Mesothelial cell of epicardium (in vitro differentiated cells): Measurements from ENCODE around the gene RNU11. TPM values are rescaled to one million over a fixed set of nuclear protein-coding genes. Genes with fewer than 3 reads are reported as not detected.
A peak's percentile ranks its signal among the peaks of the same experiment; 100 is the strongest.

Source experiments
- DNase-seq, 2 experiments: peaks; one replicate each; pipeline ENCODE4 v3.0.0; 2021; ENCODE audit warnings: low spot score in 2 of 2; ENCODE audit not compliant: unreplicated experiment in 2 of 2
- H3K27ac Mint-ChIP-seq: 2 replicates; pipeline ENCODE4 v1.8.0; 2021; ENCODE audit warnings: mixed read lengths
- H3K27me3 Mint-ChIP-seq: 2 replicates; pipeline ENCODE4 v1.8.0; 2021; ENCODE audit warnings: low read depth, mixed read lengths
- H3K36me3 Mint-ChIP-seq: 2 replicates; pipeline ENCODE4 v1.8.0; 2021; ENCODE audit warnings: mixed read lengths
- H3K4me1 Mint-ChIP-seq: 2 replicates; pipeline ENCODE4 v1.8.0; 2021; ENCODE audit warnings: mixed read lengths
- H3K4me3 Mint-ChIP-seq: 2 replicates; pipeline ENCODE4 v1.8.0; 2021; ENCODE audit warnings: mild to moderate bottlenecking, moderate library complexity, mixed read lengths
- H3K9me3 Mint-ChIP-seq: 2 replicates; pipeline ENCODE4 v1.8.0; 2021; ENCODE audit warnings: mixed read lengths
- total RNA-seq: library from RNA; stranded (reverse); gene quantifications from 3 replicates; pipeline ENCODE4 v1.2.1, GENCODE V29; 2021
- TF ChIP-seq, protein P1 (sequence below): fragments of 200-600 bp; sonication (generic); IDR thresholded peaks from one replicate; pipeline ENCODE4 v1.5.0; 2021; ENCODE audit warnings: antibody characterized with exemption; ENCODE audit not compliant: unreplicated experiment

RNU11 gene
- total RNA-seq, 1 donor from 2014 or later, result not detected

DNA sequence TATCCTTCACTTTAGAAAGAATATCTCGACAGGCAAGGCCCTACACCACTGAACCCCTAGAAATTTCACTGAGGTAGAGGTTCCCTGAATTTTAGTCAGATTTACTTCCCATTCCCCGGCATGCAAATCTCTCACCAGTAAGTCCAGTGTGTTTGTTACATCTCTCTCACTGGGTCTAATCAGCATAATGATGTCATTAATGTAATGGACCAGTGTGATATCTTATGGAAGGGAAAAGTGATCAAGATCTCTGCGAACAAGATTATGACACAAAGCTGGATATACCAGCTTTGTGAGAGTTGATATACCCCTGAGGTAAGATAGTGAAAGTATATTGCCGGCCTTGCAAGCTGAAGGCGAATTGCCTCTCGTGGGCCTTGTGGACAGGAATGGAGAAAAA lies 7.9 kb downstream of the RNU11 start:
- H3K4me3 Mint-ChIP-seq, result no peak overlapping the region
- no peaks in the 10 kb centered on the region for H3K4me1 Mint-ChIP-seq
- no peaks in the 10 kb centered on the region for H3K27me3 Mint-ChIP-seq
- DNase-seq, result no peak
- no peak overlapping the region for H3K27ac Mint-ChIP-seq
- H3K9me3 Mint-ChIP-seq, result no peaks in the 10 kb centered on the region
- TF ChIP-seq, protein P1, sequence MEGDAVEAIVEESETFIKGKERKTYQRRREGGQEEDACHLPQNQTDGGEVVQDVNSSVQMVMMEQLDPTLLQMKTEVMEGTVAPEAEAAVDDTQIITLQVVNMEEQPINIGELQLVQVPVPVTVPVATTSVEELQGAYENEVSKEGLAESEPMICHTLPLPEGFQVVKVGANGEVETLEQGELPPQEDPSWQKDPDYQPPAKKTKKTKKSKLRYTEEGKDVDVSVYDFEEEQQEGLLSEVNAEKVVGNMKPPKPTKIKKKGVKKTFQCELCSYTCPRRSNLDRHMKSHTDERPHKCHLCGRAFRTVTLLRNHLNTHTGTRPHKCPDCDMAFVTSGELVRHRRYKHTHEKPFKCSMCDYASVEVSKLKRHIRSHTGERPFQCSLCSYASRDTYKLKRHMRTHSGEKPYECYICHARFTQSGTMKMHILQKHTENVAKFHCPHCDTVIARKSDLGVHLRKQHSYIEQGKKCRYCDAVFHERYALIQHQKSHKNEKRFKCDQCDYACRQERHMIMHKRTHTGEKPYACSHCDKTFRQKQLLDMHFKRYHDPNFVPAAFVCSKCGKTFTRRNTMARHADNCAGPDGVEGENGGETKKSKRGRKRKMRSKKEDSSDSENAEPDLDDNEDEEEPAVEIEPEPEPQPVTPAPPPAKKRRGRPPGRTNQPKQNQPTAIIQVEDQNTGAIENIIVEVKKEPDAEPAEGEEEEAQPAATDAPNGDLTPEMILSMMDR, result no peak
- no peaks in the 10 kb centered on the region for H3K36me3 Mint-ChIP-seq

DNA sequence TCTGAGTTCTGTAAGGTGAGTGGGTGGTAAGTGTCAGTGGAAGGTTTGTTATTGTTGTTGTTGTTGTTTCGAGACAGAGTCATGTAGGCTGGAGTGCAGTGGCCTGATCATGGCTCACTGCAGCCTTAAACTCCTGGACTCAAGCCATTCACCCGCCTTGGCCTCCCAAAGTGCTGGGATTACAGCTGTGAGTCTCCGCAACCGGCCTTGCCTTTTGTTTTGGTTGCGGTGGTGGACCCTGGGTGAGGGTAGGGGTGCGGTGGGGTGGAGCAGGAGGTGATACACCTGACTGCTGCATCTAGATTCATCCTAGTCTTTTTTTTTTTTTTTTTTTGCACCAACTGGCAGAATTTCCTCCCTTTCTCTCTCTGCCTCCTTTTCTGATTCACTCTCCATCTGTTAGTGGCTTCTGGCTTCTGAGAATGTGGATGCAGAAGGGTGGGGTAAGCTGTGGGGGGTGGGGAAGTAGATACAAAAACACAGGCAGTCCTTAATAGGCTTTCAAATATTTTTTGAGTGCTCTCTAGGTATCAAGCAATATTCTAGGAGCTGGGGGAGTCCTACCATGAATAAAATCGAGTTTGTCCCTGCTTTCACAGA lies 15.6 kb downstream of the RNU11 start:
- Mint-ChIP-seq H3K4me3 (no peak overlapping the region), H3K9me3 (no peaks in the 10 kb centered on the region), H3K27me3 (no peaks in the 10 kb centered on the region), H3K27ac (no peak overlapping the region), H3K4me1 (peaks cover 6% of the 10 kb centered on the region), H3K36me3 (no peaks in the 10 kb centered on the region)
- TF ChIP-seq, protein P1, result no peak
- no peak for DNase-seq

DNA sequence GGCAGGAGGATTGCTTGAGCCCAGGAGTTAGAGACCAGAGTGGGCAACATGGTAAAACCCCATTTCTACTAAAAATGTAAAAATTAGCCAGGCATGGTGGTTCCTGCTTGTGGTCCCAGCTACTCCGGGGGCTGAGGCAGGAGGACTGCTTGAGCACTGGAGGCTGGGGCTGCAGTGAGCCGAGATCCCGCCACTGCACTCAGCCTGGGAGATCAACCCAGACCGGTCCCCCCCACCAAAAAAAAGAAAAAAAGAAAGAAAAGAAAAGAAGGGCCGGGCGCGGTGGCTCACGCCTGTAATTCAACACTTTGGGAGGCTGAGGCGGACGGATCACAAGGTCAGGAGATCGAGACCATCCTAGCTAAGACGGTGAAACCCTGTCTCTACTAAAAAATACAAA lies 18.4 kb downstream of the RNU11 start:
- H3K4me3 Mint-ChIP-seq, result peak overlapping the region; percentile 34
- H3K27ac Mint-ChIP-seq, result peak overlapping the region; percentile 59

DNA sequence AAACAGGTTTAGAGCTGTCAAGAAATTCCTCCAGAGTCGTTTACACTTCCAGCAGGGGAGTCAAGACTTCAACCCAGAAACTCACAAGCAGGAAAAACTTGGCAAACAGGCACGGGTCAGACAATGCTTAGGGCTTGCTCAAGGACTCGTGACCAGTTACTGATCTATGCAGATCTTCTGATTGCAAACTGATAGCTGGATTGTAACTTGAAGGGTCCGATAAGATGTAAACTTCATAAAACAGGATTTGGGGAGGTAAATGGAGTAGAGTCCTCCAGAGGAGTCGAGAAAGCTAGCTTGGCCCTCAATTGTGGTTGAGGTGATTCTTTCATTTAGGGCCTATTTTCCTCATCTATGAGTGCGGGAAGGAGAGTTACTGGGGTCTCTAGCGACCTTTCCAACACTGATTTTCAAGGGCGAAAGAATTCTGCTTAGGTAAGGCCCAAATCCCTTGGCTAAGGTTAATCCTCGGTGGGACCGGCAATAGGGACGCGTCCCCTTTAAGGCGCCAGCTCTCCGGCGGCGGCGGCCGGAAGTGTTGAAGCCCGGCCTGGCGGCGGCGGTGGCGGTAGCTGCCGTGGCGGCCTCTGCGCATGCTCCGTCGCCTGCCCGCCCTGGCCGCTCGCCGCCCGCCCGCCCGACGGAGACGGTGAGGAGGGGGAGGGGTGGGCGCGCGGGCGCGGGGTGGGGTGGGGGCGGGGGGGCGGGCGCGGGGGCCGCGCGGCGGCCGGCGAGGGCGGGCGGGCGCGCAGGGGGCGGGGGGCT lies 20.0 kb downstream of the RNU11 start, which contains the start of gene GMEB1:
Gene GMEB1, plus strand, starts transcription at position 594 of the 765 bp plus-strand sequence. CDS start 14,829 bp downstream, outside the sequence.
- Mint-ChIP-seq H3K9me3 (no peaks in the 10 kb centered on the region), H3K27me3 (no peaks in the 10 kb centered on the region), H3K4me1 (peaks cover 11% of the 10 kb centered on the region), H3K36me3 (no peaks in the 10 kb centered on the region), H3K27ac (peak within 1 kb of the TSS; percentile 100), H3K4me3 (peak within 1 kb of the TSS; percentile 84)
- peak; percentile 86 for DNase-seq
- TF ChIP-seq, protein P1, result no peak

More for the DNA sequence above, 18.4 kb downstream of the RNU11 start:
- Mint-ChIP-seq H3K27me3 (no peaks in the 10 kb centered on the region), H3K36me3 (no peaks in the 10 kb centered on the region), H3K9me3 (no peaks in the 10 kb centered on the region), H3K4me1 (peaks cover 11% of the 10 kb centered on the region)
- TF ChIP-seq, protein P1, result no peak
- DNase-seq, result no peak

DNA sequence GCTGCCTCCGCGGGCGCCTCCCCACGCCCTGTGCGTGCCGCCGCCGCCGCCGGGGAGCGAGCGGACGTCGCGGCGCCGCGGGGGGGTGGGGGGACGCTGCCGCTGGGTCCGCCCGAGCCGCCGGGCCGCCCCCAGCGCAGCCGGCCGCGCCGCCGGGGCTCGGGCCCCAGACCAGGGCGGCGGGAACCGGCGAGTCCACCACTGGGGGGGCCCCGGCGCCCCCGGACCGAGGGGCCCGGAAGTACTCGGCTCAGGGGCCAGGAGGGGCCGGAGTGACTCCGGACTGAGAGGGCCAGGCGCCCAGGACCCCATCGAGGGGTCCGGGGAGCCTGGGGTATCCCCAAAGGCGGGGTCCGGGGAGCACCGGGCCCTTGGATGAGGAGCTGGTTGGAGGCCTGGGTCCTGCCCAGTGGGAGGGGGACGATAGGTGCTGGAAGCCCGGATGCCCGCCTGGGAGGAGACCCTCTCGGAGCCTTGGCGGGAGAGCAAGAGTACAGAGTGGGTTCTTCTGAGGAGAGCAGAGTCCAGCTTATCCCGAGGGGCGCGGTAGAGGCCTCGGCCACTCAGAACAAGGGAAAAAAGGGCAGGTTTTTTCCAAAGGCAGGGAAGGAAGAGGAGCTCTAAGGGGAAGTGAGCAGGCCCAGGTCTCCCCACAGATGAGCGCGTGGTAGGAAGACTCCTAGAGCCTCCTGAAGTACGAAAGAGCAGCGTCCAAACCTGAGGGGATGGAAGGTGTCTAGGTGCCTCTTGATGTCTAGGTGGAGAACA lies 20.7 kb downstream of the RNU11 start:
- H3K36me3 Mint-ChIP-seq, result no peaks in the 10 kb centered on the region
- H3K9me3 Mint-ChIP-seq, result no peaks in the 10 kb centered on the region
- peak; percentile 35 to 71 for DNase-seq
- peak overlapping the region; percentile 98 for H3K27ac Mint-ChIP-seq
- H3K27me3 Mint-ChIP-seq, result no peaks in the 10 kb centered on the region
- H3K4me1 Mint-ChIP-seq, result peaks cover 11% of the 10 kb centered on the region
- TF ChIP-seq, protein P1, result no peak
- H3K4me3 Mint-ChIP-seq, result peak overlapping the region; percentile 84
